NCI-H2107 (cell line): ENCODE results near the gene ABCD4.
"Not testable (repeated sequence)": the region's sequence is repeated elsewhere in the genome, so short reads cannot be mapped to it uniquely, and the experiment has no call there.

Experiments
- DNase-seq: peaks from one replicate; lab custom pipeline; 2025; lab: John Stamatoyannopoulos, UW

The ABCD4 gene

GRCh38 chr14:74302634-74303569, at the start of gene ABCD4:
Gene ABCD4 (minus strand): TSS chr14:74302934. CDS start chr14:74302912, 22 bp downstream.
- DNase-seq: peak; percentile 83

- DNase-seq: no peak
Measured at GRCh38 chr14:74350928-74351323, 48.2 kb upstream of the ABCD4 start.

- no peak for DNase-seq
Measured at GRCh38 chr14:74350211-74350927, 47.6 kb upstream of the ABCD4 start.

- no peak for DNase-seq
Measured at GRCh38 chr14:74349757-74350156, 47.0 kb upstream of the ABCD4 start.

GRCh38 chr14:74348735-74349463, 46.2 kb upstream of the ABCD4 start:
- DNase-seq: no peak

- no peak for DNase-seq
Measured at GRCh38 chr14:74348241-74348734, 45.6 kb upstream of the ABCD4 start, which contains the start of gene VRTN. Gene VRTN (plus strand): TSS chr14:74348471. CDS start chr14:74356784, 8,313 bp downstream.

- DNase-seq: no peak
Measured at GRCh38 chr14:74347795-74348100, 45.0 kb upstream of the ABCD4 start.

- no peak for DNase-seq
Measured at GRCh38 chr14:74347097-74347794, 44.5 kb upstream of the ABCD4 start.

GRCh38 chr14:74346341-74346740, 43.6 kb upstream of the ABCD4 start:
- DNase-seq: no peak

- no peak for DNase-seq
Measured at GRCh38 chr14:74333909-74334308, 31.2 kb upstream of the ABCD4 start.

GRCh38 chr14:74329950-74330552, 27.3 kb upstream of the ABCD4 start:
- not testable (repeated sequence) for DNase-seq

- peak; percentile 56 for DNase-seq
Measured at GRCh38 chr14:74326369-74327152, 23.8 kb upstream of the ABCD4 start.

GRCh38 chr14:74325446-74325845, 22.7 kb upstream of the ABCD4 start:
- DNase-seq: no peak

GRCh38 chr14:74324931-74325361, 22.2 kb upstream of the ABCD4 start:
- peak; percentile 6 for DNase-seq

GRCh38 chr14:74314576-74314975, 11.8 kb upstream of the ABCD4 start:
- no peak for DNase-seq

- DNase-seq: no peak
Measured at GRCh38 chr14:74313601-74314000, 10.9 kb upstream of the ABCD4 start.

- no peak for DNase-seq
Measured at GRCh38 chr14:74312161-74312560, 9.4 kb upstream of the ABCD4 start.

- no peak for DNase-seq
Measured at GRCh38 chr14:74309125-74310022, 6.6 kb upstream of the ABCD4 start.

GRCh38 chr14:74308695-74309094, 6.0 kb upstream of the ABCD4 start:
- no peak for DNase-seq
